Activated CD4-positive, alpha-beta memory T cell treated with anti-CD3 and anti-CD28 coated beads for 36 hours (primary cell): Measurements from ENCODE around the gene INO80B. TPM values are rescaled to one million over a fixed set of nuclear protein-coding genes. Genes with fewer than 3 reads are reported as not detected.
"Not testable (repeated sequence)": the region's sequence is repeated elsewhere in the genome, so short reads cannot be mapped to it uniquely, and the experiment has no call there.

Source experiments
- CTCF ChIA-PET: fragments of 350-600 bp; sonication (Branson Sonifier 250); formaldehyde crosslinking; loops from one replicate; lab custom pipeline; 2021; ENCODE audit warnings: antibody characterized with exemption, inconsistent platforms; lab: Charles Lee
- POLR2A ChIA-PET: fragments of 350-600 bp; sonication (Branson Sonifier 250); formaldehyde crosslinking; loops from one replicate; lab custom pipeline; 2021; ENCODE audit warnings: antibody characterized with exemption; lab: Charles Lee
- DNase-seq: peaks from one replicate; pipeline ENCODE4 v3.0.0-alpha.2; 2020
- H3K27ac Mint-ChIP-seq: one replicate; pipeline ENCODE4 v1.8.0; 2021; ENCODE audit warnings: mixed read lengths
- H3K27me3 Mint-ChIP-seq: one replicate; pipeline ENCODE4 v1.8.0; 2021; ENCODE audit warnings: mixed read lengths
- H3K36me3 Mint-ChIP-seq: one replicate; pipeline ENCODE4 v1.8.0; 2021; ENCODE audit warnings: mixed read lengths
- H3K4me1 Mint-ChIP-seq: one replicate; pipeline ENCODE4 v1.8.0; 2021; ENCODE audit warnings: low read depth, mixed read lengths
- H3K4me3 Mint-ChIP-seq: one replicate; pipeline ENCODE4 v1.8.0; 2021; ENCODE audit warnings: mild to moderate bottlenecking, mixed read lengths
- H3K9me3 Mint-ChIP-seq: one replicate; pipeline ENCODE4 v1.8.0; 2021; ENCODE audit warnings: mixed read lengths
- intact Hi-C: fragments of 100-400 bp; cut with micrococcal nuclease; formaldehyde crosslinking; loops from one replicate; pipeline ENCODE4 v1.15.1; 2023
- total RNA-seq, 2 experiments: library from RNA; stranded (reverse); gene quantifications; one replicate each; pipeline ENCODE4 v1.2.3, GENCODE V29; 2021

The INO80B gene
- total RNA-seq, 2 experiments from 2014 or later = 32.8 to 35.0 TPM

DNA sequence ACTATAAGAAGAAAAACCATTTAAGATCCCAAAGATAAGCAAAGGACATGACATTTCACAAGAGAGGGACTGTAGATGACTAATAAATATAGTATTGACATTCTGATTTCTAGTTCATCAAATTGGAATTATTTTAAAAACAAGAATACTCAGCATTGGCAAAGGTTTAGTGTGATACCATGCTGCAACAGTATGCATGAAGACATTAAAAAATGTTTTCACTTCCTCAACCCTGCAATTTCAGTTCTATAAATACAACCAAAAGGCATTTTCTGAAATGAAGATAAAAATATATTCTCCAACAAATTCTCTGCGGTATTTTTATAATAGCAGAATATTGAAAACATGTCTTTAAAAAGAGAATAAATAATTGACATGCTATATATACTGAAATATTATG lies 35.5 kb upstream of the INO80B start:
- ChIA-PET CTCF (interaction anchor here (0.6 kb wide), 1 partner anchor 18 kb away, joined by 3 read pairs; no protein-coding TSS in a partner anchor), POLR2A (no interaction called here)
- Mint-ChIP-seq H3K4me1 (peaks cover 24% of the 10 kb centered on the region), H3K9me3 (no peaks in the 10 kb centered on the region), H3K36me3 (no peaks in the 10 kb centered on the region), H3K27me3 (peaks cover 2% of the 10 kb centered on the region), H3K27ac (no peak overlapping the region), H3K4me3 (no peak overlapping the region)
- no peak for DNase-seq
- intact Hi-C loops = no loop called here

DNA sequence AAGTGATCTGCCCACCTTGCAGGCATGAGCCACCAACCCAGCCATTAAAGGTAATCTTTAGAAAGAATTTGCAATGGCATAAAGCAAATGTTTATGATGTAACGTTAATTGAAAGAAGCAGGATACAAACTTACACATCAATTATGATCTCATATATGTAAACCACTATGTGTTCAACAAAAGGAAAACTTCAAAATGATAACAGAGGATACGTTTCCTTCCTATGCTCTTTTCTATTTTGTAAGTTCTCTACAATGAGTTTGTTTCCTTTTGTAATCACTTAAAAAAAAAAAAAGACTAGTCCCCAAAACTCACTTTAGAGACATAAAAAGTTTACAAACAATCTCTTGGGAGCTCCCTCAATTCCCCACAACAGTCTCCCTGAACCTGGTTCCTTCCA lies 34.9 kb upstream of the INO80B start:
- H3K4me1 Mint-ChIP-seq = peaks cover 24% of the 10 kb centered on the region
- ChIA-PET POLR2A (interaction anchor here (3.4 kb wide), 1 partner anchor 35 kb away, joined by 10 read pairs; the partner anchor contains the start of gene INO80B), CTCF (no interaction called here)
- H3K9me3 Mint-ChIP-seq = no peaks in the 10 kb centered on the region
- no peak overlapping the region for H3K27ac Mint-ChIP-seq
- H3K27me3 Mint-ChIP-seq = no peaks in the 10 kb centered on the region
- intact Hi-C loops = no loop called here
- H3K36me3 Mint-ChIP-seq = peaks cover 1% of the 10 kb centered on the region
- peak overlapping the region; percentile 43 for H3K4me3 Mint-ChIP-seq
- no peak for DNase-seq

DNA sequence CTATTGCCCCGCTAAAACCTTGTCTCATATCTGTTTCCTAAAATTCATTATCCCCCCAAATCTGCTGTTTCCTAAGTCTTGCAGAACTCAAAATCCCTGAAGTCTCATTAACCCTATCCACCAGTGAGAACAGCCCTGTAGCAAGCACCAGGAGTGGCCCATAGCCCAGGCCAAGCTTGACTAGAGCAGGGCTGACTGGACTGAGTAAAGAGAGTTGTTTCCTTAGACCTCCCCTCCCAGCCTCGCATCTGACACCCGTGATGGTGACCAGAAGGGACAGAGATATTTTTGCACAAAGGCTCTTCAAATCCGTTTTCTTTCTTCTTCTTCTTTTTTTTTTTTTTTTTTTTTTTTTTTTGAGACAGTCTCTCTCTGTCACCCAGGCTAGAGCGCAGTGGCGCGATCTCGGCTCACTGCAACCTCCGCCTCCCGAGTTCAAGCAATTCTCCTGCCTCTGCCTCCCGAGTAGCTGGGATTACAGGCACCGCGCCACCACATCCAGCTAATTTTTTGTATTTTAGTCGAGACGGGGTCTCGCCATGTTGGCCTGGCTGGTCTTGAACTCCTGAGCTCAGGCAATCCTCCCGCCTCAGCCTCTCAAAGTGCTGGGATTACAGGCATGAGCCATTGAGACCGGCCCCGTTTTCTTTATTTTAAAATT lies 34.3 kb upstream of the INO80B start:
- peak overlapping the region; percentile 92 for H3K27ac Mint-ChIP-seq
- ChIA-PET POLR2A (interaction anchor here (0.6 to 3.4 kb wide), 7 partner anchors 10 to 52 kb away, joined by 3 to 10 read pairs (median 3); partner anchors contain the start of genes INO80B, MOGS, MRPL53 and WBP1), CTCF (interaction anchor here (1.6 to 2.3 kb wide), 4 partner anchors 26 to 62 kb away, joined by 5 to 10 read pairs (median 8); partner anchors contain the start of genes CCDC142, INO80B and TTC31)
- not testable (repeated sequence) for H3K9me3 Mint-ChIP-seq, DNase-seq, H3K36me3 Mint-ChIP-seq, H3K27me3 Mint-ChIP-seq
- peaks cover 21% of the 10 kb centered on the region for H3K4me1 Mint-ChIP-seq
- peak overlapping the region; percentile 95 for H3K4me3 Mint-ChIP-seq
- intact Hi-C loops = loop anchor here (1.0 kb wide), 1 partner anchor 34 kb away; no protein-coding TSS in a partner anchor

- Mint-ChIP-seq H3K4me1 (peaks cover 21% of the 10 kb centered on the region), H3K36me3 (peaks cover 9% of the 10 kb centered on the region), H3K4me3 (peak within 1 kb of the TSS; percentile 95), H3K9me3 (no peaks in the 10 kb centered on the region), H3K27me3 (no peaks in the 10 kb centered on the region), H3K27ac (peak within 1 kb of the TSS; percentile 92)
- POLR2A ChIA-PET = interaction anchor here (0.6 to 3.4 kb wide), 7 partner anchors 10 to 51 kb away, joined by 3 to 10 read pairs (median 3); partner anchors contain the start of genes INO80B, MOGS, MRPL53 and WBP1
- DNase-seq = peak; percentile 96
- intact Hi-C loops = loop anchor here (1.0 kb wide), 1 partner anchor 33 kb away; no protein-coding TSS in a partner anchor
- CTCF ChIA-PET = interaction anchor here (0.8 to 2.3 kb wide), 6 partner anchors 21 to 166 kb away, joined by 4 to 10 read pairs (median 6); partner anchors contain the start of genes CCDC142, INO80B and TTC31
Measured at GRCh38 chr2:74421221-74421870, 33.5 kb upstream of the INO80B start, which contains the start of the genes C2orf81 and WDR54. C2orf81 (minus strand) TSS chr2:74421619; CDS start chr2:74421560, 59 bp downstream. WDR54 (plus strand) TSS chr2:74421730; CDS start chr2:74422154, 424 bp downstream.

GRCh38 chr2:74423231-74424095 lies 31.4 kb upstream of the INO80B start:
- ChIA-PET CTCF (interaction anchor here (1.0 kb wide), 1 partner anchor 17 kb away, joined by 3 read pairs; no protein-coding TSS in a partner anchor), POLR2A (interaction anchor here (3.4 kb wide), 1 partner anchor 31 kb away, joined by 10 read pairs; the partner anchor contains the start of gene INO80B)
- Mint-ChIP-seq H3K4me1 (peaks cover 21% of the 10 kb centered on the region), H3K9me3 (no peaks in the 10 kb centered on the region), H3K27me3 (no peaks in the 10 kb centered on the region), H3K27ac (no peak overlapping the region), H3K36me3 (peaks cover 14% of the 10 kb centered on the region), H3K4me3 (peak overlapping the region; percentile 95)
- intact Hi-C loops = no loop called here
- no peak for DNase-seq

DNA sequence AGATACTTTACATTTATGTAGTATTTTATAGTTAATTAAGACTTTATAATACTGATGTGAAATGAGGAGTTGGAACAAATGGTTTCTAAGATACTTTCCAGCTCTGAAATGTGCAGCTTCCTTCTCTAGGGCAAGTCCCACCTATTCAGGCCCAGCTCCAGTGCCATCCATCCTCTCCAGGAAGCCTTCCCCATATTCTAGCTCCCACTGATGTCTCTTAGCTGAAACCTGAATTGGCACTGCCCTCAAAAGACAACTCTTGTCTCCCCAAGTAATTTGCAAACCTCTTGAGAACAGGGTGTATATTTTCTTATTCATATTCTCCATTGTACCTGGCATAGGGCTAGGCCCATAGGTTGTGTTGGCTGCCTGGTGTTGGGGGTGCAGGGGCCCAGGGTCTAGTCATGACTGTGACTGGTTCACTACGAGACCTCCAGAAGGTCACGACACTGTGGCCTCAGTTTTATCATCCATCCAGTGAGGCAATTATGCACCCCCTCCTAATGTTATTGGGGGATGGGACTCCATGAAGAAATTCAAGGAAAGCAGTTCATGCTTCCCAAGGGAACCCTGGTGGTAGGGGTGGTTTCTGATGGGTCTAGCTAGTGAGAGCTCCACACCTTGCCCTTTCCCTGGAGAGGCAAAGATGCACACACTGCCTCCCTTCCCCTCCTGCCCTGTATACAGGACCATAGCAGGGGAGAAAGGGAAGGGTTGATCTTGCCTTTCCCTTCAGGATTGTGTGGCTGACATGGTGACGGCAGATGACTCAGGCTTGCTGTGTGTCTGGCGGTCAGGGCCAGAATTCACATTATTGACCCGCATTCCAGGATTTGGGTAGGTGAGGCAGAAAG lies 30.5 kb upstream of the INO80B start:
- no peaks in the 10 kb centered on the region for H3K27me3 Mint-ChIP-seq
- H3K36me3 Mint-ChIP-seq = peaks cover 14% of the 10 kb centered on the region
- intact Hi-C loops = no loop called here
- H3K27ac Mint-ChIP-seq = no peak overlapping the region
- no peak for DNase-seq
- H3K4me3 Mint-ChIP-seq = no peak overlapping the region
- CTCF ChIA-PET = interaction anchor here (1.0 kb wide), 1 partner anchor 16 kb away, joined by 3 read pairs; no protein-coding TSS in a partner anchor
- POLR2A ChIA-PET = no interaction called here
- H3K4me1 Mint-ChIP-seq = peaks cover 21% of the 10 kb centered on the region
- no peaks in the 10 kb centered on the region for H3K9me3 Mint-ChIP-seq

GRCh38 chr2:74424995-74425406 lies 29.9 kb upstream of the INO80B start:
- Mint-ChIP-seq H3K9me3 (no peaks in the 10 kb centered on the region), H3K27me3 (no peaks in the 10 kb centered on the region), H3K4me1 (peaks cover 21% of the 10 kb centered on the region), H3K27ac (no peak overlapping the region), H3K4me3 (no peak overlapping the region), H3K36me3 (peaks cover 14% of the 10 kb centered on the region)
- intact Hi-C loops = no loop called here
- no peak for DNase-seq
- CTCF ChIA-PET = no interaction called here
- POLR2A ChIA-PET = no interaction called here

GRCh38 chr2:74425523-74425922 lies 29.4 kb upstream of the INO80B start:
- CTCF ChIA-PET = no interaction called here
- POLR2A ChIA-PET = no interaction called here
- no peak overlapping the region for H3K27ac Mint-ChIP-seq
- H3K4me1 Mint-ChIP-seq = peaks cover 16% of the 10 kb centered on the region
- peaks cover 14% of the 10 kb centered on the region for H3K36me3 Mint-ChIP-seq
- DNase-seq = no peak
- H3K4me3 Mint-ChIP-seq = no peak overlapping the region
- no peaks in the 10 kb centered on the region for H3K27me3 Mint-ChIP-seq
- intact Hi-C loops = no loop called here
- H3K9me3 Mint-ChIP-seq = no peaks in the 10 kb centered on the region

DNA sequence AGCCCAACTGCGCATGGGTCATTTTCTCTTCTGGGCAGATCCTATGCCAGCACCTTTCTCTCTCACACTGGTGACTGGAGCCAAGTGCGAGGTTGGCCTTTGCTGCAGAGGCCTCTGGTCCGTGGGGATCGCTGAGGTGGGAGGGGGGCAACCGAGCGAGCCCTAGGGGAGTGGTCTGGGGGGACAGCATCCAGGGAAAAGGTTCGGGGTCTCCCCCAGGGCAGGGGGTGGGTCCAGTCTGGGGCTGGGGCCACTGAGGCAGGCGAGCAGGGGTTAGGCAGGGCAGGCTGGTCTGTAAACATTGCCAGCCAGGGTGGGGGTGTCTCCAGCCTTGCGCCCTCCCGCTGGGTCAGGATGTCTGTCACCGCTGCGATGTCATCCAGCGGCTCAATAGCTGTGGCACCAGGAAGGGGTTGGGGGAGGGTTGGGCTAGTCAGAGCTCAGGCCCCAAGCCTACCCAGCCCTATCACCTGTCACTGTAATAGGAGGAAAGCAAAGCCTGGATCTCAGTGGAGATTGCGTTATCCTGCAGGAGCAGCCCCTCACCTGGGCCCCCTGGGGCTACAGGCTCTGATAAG lies 28.6 kb upstream of the INO80B start:
- POLR2A ChIA-PET = no interaction called here
- intact Hi-C loops = no loop called here
- Mint-ChIP-seq H3K36me3 (peaks cover 14% of the 10 kb centered on the region), H3K4me3 (no peak overlapping the region), H3K9me3 (no peaks in the 10 kb centered on the region), H3K4me1 (peaks cover 11% of the 10 kb centered on the region), H3K27me3 (no peaks in the 10 kb centered on the region), H3K27ac (no peak overlapping the region)
- DNase-seq = no peak
- CTCF ChIA-PET = no interaction called here

- POLR2A ChIA-PET = no interaction called here
- CTCF ChIA-PET = no interaction called here
- Mint-ChIP-seq H3K4me1 (peaks cover 8% of the 10 kb centered on the region), H3K36me3 (peaks cover 14% of the 10 kb centered on the region), H3K9me3 (no peaks in the 10 kb centered on the region), H3K27ac (peak overlapping the region; percentile 5), H3K4me3 (no peak overlapping the region), H3K27me3 (no peaks in the 10 kb centered on the region)
- intact Hi-C loops = no loop called here
- no peak for DNase-seq
Measured at GRCh38 chr2:74427551-74427950, 27.3 kb upstream of the INO80B start.
